SH-SY5Y (cell line): ENCODE data around the gene TMEM45A.

Source experiments
- GATA2 ChIP-seq: IDR thresholded peaks from 2 replicates; pipeline ENCODE4 v1.6.1; 2011; ENCODE audit warnings: mild to moderate bottlenecking, low read depth, low read length
- GATA3 ChIP-seq: IDR thresholded peaks from 2 replicates; pipeline ENCODE4 v1.6.1; 2011; ENCODE audit warnings: low read depth, mild to moderate bottlenecking, low read length, moderate library complexity

GRCh38 chr3:100535610-100535943 lies 43.2 kb downstream of the TMEM45A start:
- TF ChIP-seq GATA3 (no peak), GATA2 (no peak)
